Erythroblast (primary cell): ENCODE measurements around the gene TMEM217.

ENCODE experiments used
- GATA1 ChIP-seq: IDR thresholded peaks from 2 replicates; pipeline ENCODE4 v1.6.1; 2011; ENCODE audit warnings: low read depth, mild to moderate bottlenecking, control low read depth, low read length, moderate library complexity
- POLR2A ChIP-seq: IDR thresholded peaks from 2 replicates; pipeline ENCODE4 v1.6.1; 2011; ENCODE audit warnings: mild to moderate bottlenecking, low read length

GRCh38 chr6:37253486-37254007 is 4.4 kb downstream of the TMEM217 start:
- TF ChIP-seq POLR2A (no peak), GATA1 (no peak)
